AG09319 (cell line): ENCODE data around the gene HBG2.

Experiments used
- DNase-seq: peaks from one replicate; pipeline ENCODE4 v3.0.0-alpha.2; 2010; ENCODE audit warnings: low read depth; ENCODE audit errors: extremely low read depth
- TF ChIP-seq, protein P1 (sequence below): IDR thresholded peaks from 2 replicates; pipeline ENCODE4 v1.5.1; 2011; ENCODE audit warnings: low read depth, mild to moderate bottlenecking, inconsistent platforms, low read length, moderate library complexity

The HBG2 gene

DNA sequence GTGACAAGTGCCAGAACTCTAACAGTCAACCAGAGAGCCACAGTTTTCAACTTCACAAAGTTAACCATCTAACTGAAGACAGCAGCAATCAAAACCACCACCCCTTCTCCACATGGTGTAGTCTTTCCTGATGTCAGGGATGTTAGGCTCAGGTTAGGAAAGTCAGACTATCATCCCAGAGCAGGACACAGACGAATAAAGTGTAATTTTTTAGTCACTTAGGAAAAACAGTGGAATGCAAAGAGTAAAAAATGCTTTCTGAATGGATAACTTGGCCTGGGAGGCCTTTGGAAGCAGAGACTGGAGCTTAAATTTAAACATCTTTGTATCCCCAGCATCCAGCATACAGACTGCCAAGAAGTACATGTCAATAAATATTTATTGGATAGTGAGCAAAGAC lies 31.8 kb upstream of the HBG2 start:
- TF ChIP-seq, protein P1, sequence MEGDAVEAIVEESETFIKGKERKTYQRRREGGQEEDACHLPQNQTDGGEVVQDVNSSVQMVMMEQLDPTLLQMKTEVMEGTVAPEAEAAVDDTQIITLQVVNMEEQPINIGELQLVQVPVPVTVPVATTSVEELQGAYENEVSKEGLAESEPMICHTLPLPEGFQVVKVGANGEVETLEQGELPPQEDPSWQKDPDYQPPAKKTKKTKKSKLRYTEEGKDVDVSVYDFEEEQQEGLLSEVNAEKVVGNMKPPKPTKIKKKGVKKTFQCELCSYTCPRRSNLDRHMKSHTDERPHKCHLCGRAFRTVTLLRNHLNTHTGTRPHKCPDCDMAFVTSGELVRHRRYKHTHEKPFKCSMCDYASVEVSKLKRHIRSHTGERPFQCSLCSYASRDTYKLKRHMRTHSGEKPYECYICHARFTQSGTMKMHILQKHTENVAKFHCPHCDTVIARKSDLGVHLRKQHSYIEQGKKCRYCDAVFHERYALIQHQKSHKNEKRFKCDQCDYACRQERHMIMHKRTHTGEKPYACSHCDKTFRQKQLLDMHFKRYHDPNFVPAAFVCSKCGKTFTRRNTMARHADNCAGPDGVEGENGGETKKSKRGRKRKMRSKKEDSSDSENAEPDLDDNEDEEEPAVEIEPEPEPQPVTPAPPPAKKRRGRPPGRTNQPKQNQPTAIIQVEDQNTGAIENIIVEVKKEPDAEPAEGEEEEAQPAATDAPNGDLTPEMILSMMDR = no peak
- DNase-seq = no peak

DNA sequence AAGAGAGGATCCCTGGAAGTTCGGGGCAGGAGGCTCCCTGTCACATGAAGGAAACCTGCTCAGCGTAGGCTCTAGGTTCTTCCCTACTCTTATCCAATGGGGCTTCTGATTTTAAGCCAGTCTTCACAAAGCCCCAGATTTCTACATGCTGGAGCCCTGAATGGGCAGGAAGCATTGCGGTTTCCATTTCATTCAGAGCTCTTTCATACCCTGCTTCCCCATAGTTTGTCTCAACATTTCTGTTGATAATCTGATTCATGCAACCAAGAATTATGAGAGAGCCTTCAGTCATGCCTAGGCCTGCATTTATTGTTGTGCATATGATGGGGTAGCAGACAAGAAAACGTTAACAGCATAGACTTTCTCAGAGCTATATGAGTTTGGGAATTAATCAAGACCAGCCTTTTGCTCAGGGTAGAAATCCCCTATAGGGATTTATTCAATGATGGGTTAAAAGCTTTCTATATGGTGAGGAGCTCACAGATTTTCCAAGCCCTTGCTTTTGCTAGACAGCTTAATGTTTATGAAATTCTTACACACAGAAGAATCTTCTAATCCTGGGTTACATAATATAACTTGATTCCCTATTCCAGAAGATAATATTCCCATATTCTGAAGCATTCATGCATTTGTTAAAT lies 31.2 kb upstream of the HBG2 start:
- no peak for DNase-seq
- TF ChIP-seq, protein P1 = no peak

DNA sequence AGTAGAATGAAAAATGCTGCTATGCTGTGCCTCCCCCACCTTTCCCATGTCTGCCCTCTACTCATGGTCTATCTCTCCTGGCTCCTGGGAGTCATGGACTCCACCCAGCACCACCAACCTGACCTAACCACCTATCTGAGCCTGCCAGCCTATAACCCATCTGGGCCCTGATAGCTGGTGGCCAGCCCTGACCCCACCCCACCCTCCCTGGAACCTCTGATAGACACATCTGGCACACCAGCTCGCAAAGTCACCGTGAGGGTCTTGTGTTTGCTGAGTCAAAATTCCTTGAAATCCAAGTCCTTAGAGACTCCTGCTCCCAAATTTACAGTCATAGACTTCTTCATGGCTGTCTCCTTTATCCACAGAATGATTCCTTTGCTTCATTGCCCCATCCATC lies 30.1 kb upstream of the HBG2 start:
- TF ChIP-seq, protein P1 = no peak
- no peak for DNase-seq

GRCh38 chr11:5283882-5284281 lies 29.3 kb upstream of the HBG2 start:
- DNase-seq = no peak
- TF ChIP-seq, protein P1 = no peak

DNA sequence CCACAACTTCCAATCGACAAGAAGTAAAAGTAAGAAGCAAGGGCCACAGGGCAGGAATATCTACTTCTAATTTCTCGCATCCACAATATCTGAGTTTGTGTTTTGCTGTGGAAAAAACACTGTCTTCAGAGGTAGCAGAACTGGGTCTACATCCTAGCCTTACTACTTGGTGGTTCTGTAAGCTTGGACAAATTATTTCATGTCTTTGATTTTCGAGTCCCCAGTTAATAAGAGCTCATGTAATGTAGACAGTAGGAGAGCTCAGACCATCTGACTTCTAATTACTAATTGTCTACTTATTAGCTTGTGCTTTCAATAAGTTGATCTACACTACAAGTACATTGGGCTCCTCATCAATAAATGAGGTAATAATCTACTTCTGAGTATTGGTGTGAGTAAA lies 28.5 kb upstream of the HBG2 start:
- no peak for DNase-seq
- TF ChIP-seq, protein P1 = no peak

DNA sequence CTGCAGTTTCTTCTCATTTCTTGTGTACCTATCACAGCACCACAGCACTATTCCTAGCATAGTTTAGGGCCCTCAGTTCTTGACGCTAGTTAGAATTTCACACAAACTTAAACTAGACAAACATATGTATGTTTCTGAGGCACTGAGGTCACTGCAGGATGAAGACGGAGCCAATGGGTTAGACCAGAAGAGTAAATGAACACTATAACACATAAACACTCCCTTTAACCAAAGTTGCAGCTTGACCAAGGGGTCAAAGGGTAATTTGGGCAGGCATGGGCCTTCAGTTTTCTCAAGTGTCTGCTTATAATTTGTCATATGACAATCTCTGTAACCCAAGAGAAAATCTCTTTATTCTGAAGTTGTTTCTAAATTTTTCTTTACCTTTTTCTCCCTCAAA lies 28.0 kb upstream of the HBG2 start:
- TF ChIP-seq, protein P1 = no peak
- DNase-seq = no peak

DNA sequence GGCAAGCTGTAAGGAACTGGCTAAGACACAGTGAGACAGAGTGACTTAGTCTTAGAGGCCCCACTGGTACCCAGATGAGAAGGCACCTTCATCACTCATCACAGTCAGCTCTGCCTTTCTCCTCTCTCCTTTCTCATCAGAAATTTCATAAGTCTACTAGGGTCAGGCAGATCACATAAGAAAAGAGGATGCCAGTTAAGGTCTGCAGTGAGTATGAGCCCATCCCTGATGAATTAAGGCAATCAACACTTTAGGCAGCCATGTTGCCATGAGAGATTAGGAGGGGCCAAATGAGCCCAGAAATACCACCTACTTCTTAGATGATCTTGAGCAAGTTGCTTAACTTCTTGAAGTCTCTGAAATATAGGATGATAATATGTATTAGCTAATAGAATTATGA lies 27.0 kb upstream of the HBG2 start:
- no peak for DNase-seq
- TF ChIP-seq, protein P1 = no peak
